Esophagus squamous epithelium (tissue), 5 donors: ENCODE results near the gene TMEM131L. TPM values are rescaled to one million over a fixed set of nuclear protein-coding genes. Genes with fewer than 3 reads are reported as not detected.

Source experiments
- DNase-seq: peaks from one replicate; lab custom pipeline; 2025; lab: John Stamatoyannopoulos, UW
- H3K27ac ChIP-seq, 4 donors: fragments of 200-600 bp; sonication (generic); one replicate each; pipeline ENCODE4 v1.5.1; 2016 to 2019; ENCODE audit warnings: mild to moderate bottlenecking in 1 of 4
- H3K27me3 ChIP-seq, 4 donors: fragments of 200-600 bp; sonication (generic); 1 replicate in 3 of 4; 2 replicates in 1 of 4; pipeline versions ENCODE4 v1.5.1 to v1.6.0; 2017 to 2021; ENCODE audit warnings: antibody characterized with exemption in 1 of 4
- H3K36me3 ChIP-seq, 3 donors: fragments of 200-600 bp; sonication (generic); one replicate each; pipeline ENCODE4 v1.5.1; 2016 to 2019
- H3K4me1 ChIP-seq, 3 donors: fragments of 200-600 bp; sonication (generic); one replicate each; pipeline ENCODE4 v1.5.1; 2017 to 2019
- H3K4me3 ChIP-seq, 4 donors: fragments of 200-600 bp; sonication (generic); 1 replicate in 3 of 4; 2 replicates in 1 of 4; pipeline ENCODE4 v1.5.1; 2016 to 2019; ENCODE audit warnings: mild to moderate bottlenecking in 2 of 4, moderate library complexity in 1 of 4
- H3K9me3 ChIP-seq, 3 donors: fragments of 200-600 bp; sonication (generic); one replicate each; pipeline ENCODE4 v1.5.1; 2016 to 2019
- CTCF ChIP-seq, 6 experiments: fragments of 450-650 bp in 4 of 6; fragments of 200-600 bp in 2 of 6; sonication (generic) in 2 of 6; IDR thresholded peaks; one replicate each; pipeline ENCODE4 v1.5.1; 2016 to 2019; ENCODE audit warnings: antibody characterized with exemption in 6 of 6, mild to moderate bottlenecking in 4 of 6, moderate library complexity in 4 of 6
- POLR2A ChIP-seq, 4 donors: fragments of 450-650 bp; IDR thresholded peaks; one replicate each; pipeline ENCODE4 v1.6.1; 2017; ENCODE audit warnings: antibody characterized with exemption in 4 of 4, mild to moderate bottlenecking in 4 of 4, moderate library complexity in 3 of 4
- WGBS, 2 donors: methylation state at CpG; one replicate each; pipeline ENCODE4 v1.1.5; 2018; 5-methylcytosine and 5-hydroxymethylcytosine counted together
- intact Hi-C: fragments of 100-400 bp; cut with DNase I; formaldehyde crosslinking; loops from one replicate; pipeline ENCODE4 v1.15.0; 2022
- total RNA-seq, 4 donors: library from RNA; depleted of rRNA; stranded (reverse); fragments of >200 nt; gene quantifications; one replicate each; pipeline ENCODE4 v1.1.0, GENCODE V29; 2016
- donor health status: DM: yes; HTN: yes; CAD: no.

Gene TMEM131L
- total RNA-seq, 4 donors from 2014 or later: 9.2 to 14.7 (median 12.4) TPM

DNA sequence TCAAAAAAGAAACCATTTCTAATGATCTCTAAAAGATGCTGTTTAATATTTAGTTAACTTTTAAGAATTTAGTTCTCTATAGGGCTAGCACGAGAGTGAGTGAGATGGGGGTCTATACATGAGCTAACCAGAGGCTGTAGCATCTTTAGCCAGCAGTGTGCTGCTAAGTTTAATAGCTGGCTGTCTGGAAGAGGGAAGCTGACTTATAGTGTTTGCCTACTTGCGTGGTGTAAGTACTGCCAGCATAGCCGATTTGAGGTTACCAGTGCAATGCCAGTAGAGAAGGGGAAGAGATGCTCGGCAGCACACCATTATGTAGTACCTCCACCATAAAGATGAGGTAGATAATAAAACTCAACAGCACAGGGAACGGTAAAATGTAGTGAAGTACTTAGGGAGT lies 47.1 kb upstream of the TMEM131L start:
- intact Hi-C loops: no loop called here
- H3K9me3 ChIP-seq: no peaks in the 10 kb centered on the region
- no peaks in the 10 kb centered on the region for H3K36me3 ChIP-seq
- TF ChIP-seq POLR2A (IDR thresholded peaks at IDR 0.05): no peak
- no peak for TF ChIP-seq CTCF (IDR thresholded peaks at IDR 0.05)
- DNase-seq: no peak
- H3K4me1 ChIP-seq: no peaks in the 10 kb centered on the region
- H3K4me3 ChIP-seq: no peak overlapping the region
- H3K27ac ChIP-seq: no peak overlapping the region
- 85 to 87% methylated on average over 5 of the region's 5 CpGs for WGBS, 2 donors
- H3K27me3 ChIP-seq: no peaks in the 10 kb centered on the region

- intact Hi-C loops: no loop called here
- no peak overlapping the region for H3K4me3 ChIP-seq
- no peaks in the 10 kb centered on the region for H3K9me3 ChIP-seq
- H3K27ac ChIP-seq: no peak overlapping the region
- TF ChIP-seq POLR2A (IDR thresholded peaks at IDR 0.05) (no peak), CTCF (IDR thresholded peaks at IDR 0.05) (no peak)
- H3K36me3 ChIP-seq: no peaks in the 10 kb centered on the region
- H3K27me3 ChIP-seq: no peaks in the 10 kb centered on the region
- no peak for DNase-seq
- H3K4me1 ChIP-seq: no peaks in the 10 kb centered on the region
- WGBS, 2 donors: 64 to 79% methylated on average over 8 to 9 of the region's 9 CpGs
These were observed 46.4 kb upstream of the TMEM131L start for GRCh38 chr4:153419673-153420278.

DNA sequence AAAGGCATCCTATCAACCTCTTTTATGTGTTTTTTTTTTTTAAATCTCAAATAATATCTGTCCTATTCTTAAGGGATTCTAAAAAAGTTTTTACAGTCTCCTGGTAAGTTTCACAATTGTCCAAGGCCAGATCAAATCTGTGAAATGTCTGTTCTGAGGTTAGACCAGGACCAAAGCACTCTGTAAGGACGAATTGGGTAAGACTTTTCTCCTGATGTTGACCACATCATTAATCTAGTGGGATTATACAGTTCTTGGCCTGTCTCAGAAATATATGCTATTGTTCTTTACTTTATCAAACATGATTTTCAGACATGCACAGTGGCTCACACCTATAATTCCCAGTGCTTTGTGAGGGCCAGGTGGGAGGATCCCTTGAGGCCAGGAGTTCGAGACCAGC lies 45.8 kb upstream of the TMEM131L start:
- TF ChIP-seq CTCF (IDR thresholded peaks at IDR 0.05) (no peak), POLR2A (IDR thresholded peaks at IDR 0.05) (no peak)
- Histone ChIP-seq H3K9me3 (no peaks in the 10 kb centered on the region), H3K36me3 (no peaks in the 10 kb centered on the region), H3K4me3 (no peak overlapping the region), H3K27ac (no peak overlapping the region), H3K4me1 (no peaks in the 10 kb centered on the region), H3K27me3 (no peaks in the 10 kb centered on the region)
- intact Hi-C loops: no loop called here
- 61 to 75% methylated on average over 2 of the region's 2 CpGs for WGBS, 2 donors
- DNase-seq: no peak

DNA sequence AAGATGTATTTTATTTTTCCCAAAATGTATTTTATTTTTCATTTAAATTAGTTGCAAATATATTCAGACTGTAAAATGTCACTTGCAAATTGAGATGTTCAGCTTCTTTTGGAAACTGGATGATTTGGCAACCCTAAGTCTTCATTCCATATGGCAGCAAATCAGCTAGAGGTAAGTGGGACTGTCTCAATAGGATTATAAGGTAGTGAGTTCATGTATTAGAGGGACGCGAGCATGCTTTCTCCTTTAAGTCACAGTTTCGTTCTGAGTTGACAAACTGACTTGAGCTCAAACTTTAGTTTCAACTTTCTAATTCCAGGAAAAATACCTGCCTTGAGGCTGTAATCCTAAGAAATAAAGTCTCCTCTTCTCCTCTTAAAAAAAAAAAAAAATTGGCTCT lies 44.2 kb upstream of the TMEM131L start:
- Histone ChIP-seq H3K4me1 (no peaks in the 10 kb centered on the region), H3K9me3 (no peaks in the 10 kb centered on the region), H3K36me3 (no peaks in the 10 kb centered on the region), H3K4me3 (no peak overlapping the region), H3K27me3 (no peaks in the 10 kb centered on the region), H3K27ac (no peak overlapping the region)
- intact Hi-C loops: no loop called here
- WGBS, 2 donors: 63 to 84% methylated on average over 3 of the region's 3 CpGs
- DNase-seq: no peak
- TF ChIP-seq CTCF (IDR thresholded peaks at IDR 0.05): no peak
- no peak for TF ChIP-seq POLR2A (IDR thresholded peaks at IDR 0.05)

DNA sequence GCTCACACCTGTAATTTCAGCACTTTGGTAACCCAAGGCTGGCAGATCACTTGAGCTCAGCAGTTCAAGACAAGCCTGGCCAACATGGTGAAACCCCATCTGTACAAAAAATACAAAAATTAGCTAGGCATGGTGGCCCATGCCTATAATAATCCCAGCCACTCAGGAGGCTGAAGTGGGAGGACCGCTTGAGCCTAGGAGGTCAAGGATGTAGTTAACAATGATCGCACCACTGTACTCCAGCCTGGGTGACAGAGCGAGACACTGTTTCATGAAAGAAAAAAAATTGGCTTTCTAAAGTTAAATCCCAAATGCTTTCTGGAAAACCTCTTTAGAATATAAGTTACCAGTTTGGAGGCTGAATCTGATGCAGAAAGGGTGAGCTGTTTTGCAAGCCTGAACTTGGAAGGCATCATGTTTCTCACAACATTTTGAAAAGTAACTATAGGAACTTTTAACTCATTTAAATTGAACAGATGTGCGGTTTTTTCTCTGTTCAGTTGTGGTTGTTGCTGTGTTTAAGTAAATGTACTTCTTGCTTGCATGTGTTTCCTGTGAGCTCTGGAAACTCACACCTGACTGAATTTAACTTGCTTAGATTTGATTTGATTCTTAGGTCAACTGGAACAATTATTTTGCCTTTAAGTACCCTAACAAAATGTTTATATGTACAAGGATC lies 39.8 kb upstream of the TMEM131L start:
- 73 to 74% methylated on average over 4 of the region's 4 CpGs for WGBS, 2 donors
- Histone ChIP-seq H3K27me3 (no peaks in the 10 kb centered on the region), H3K4me3 (no peak overlapping the region), H3K4me1 (peaks cover 0 to 8% (median 0%) of the 10 kb centered on the region in 3 donors), H3K27ac (no peak overlapping the region), H3K9me3 (no peaks in the 10 kb centered on the region), H3K36me3 (no peaks in the 10 kb centered on the region)
- no peak for DNase-seq
- TF ChIP-seq CTCF (IDR thresholded peaks at IDR 0.05) (no peak), POLR2A (IDR thresholded peaks at IDR 0.05) (no peak)
- intact Hi-C loops: no loop called here
